ENCODE data around the gene ZNF227. TPM values are rescaled to one million over a fixed set of nuclear protein-coding genes. Genes with fewer than 3 reads are reported as not detected.
"Not testable (repeated sequence)": the region's sequence is repeated elsewhere in the genome, so short reads cannot be mapped to it uniquely, and the experiment has no call there.

The ZNF227 gene
- total RNA-seq, 4 donors from 2014 or later = 10.1 to 15.5 (median 13.4) TPM

GRCh38 chr19:44202974-44203373 is 9.4 kb upstream of the ZNF227 start:
- 86 to 88% methylated on average over 2 of the region's 2 CpGs for WGBS, 2 donors
- intact Hi-C loops (cut with DNase I; ENCODE audit: low total_unique reads) = no loop called here
- DNase-seq (ENCODE audit: low spot score in 2 of 2) = no peak
- TF ChIP-seq CTCF (IDR thresholded peaks at IDR 0.05) (no peak), POLR2A (IDR thresholded peaks at IDR 0.05) (no peak)
- H3K4me3 ChIP-seq (ENCODE audit: low read depth, poor library complexity, severe bottlenecking) = no peak overlapping the region

- H3K4me3 ChIP-seq (ENCODE audit: low read depth, poor library complexity, severe bottlenecking); DNase-seq (ENCODE audit: low spot score in 2 of 2); intact Hi-C loops (cut with DNase I; ENCODE audit: low total_unique reads): not testable (repeated sequence)
- 91 to 95% methylated on average over 28 of the region's 31 CpGs for WGBS, 2 donors
These were observed 8.5 kb upstream of the ZNF227 start for GRCh38 chr19:44203877-44204276.

GRCh38 chr19:44204772-44205171 is 7.6 kb upstream of the ZNF227 start:
- TF ChIP-seq POLR2A (IDR thresholded peaks at IDR 0.05) (no peak), CTCF (IDR thresholded peaks at IDR 0.05) (no peak)
- no peak overlapping the region for H3K4me3 ChIP-seq (ENCODE audit: low read depth, poor library complexity, severe bottlenecking)
- intact Hi-C loops (cut with DNase I; ENCODE audit: low total_unique reads) = no loop called here
- 82 to 87% methylated on average over 2 of the region's 2 CpGs for WGBS, 2 donors
- DNase-seq (ENCODE audit: low spot score in 2 of 2) = no peak

- WGBS, 2 donors = 4 to 6% methylated on average over 26 of the region's 26 CpGs
- intact Hi-C loops (cut with DNase I; ENCODE audit: low total_unique reads) = no loop called here
- DNase-seq (ENCODE audit: low spot score in 2 of 2) = peak; percentile 87 to 96
- peak overlapping the region; percentile 32 for H3K4me3 ChIP-seq (ENCODE audit: low read depth, poor library complexity, severe bottlenecking)
- TF ChIP-seq POLR2A (IDR thresholded peaks at IDR 0.05) = no peak
- no peak for TF ChIP-seq CTCF (IDR thresholded peaks at IDR 0.05)
These were observed 5.1 kb upstream of the ZNF227 start for GRCh38 chr19:44207126-44207803.

- no peak for DNase-seq (ENCODE audit: low spot score in 2 of 2)
- intact Hi-C loops (cut with DNase I; ENCODE audit: low total_unique reads) = no loop called here
These were observed 574 bp downstream of the ZNF227 start for GRCh38 chr19:44212866-44213346.

GRCh38 chr19:44219926-44220325 is 7.6 kb downstream of the ZNF227 start:
- intact Hi-C loops (cut with DNase I; ENCODE audit: low total_unique reads) = not testable (repeated sequence)
- WGBS, 2 donors = 94 to 98% methylated on average over 3 of the region's 3 CpGs

More at GRCh38 chr19:44212866-44213346, 574 bp downstream of the ZNF227 start:
- no peak for TF ChIP-seq POLR2A (IDR thresholded peaks at IDR 0.05)
- TF ChIP-seq CTCF (IDR thresholded peaks at IDR 0.05) = no peak
- WGBS, 2 donors = 3 to 4% methylated on average over 15 of the region's 15 CpGs
- H3K4me3 ChIP-seq (ENCODE audit: low read depth, poor library complexity, severe bottlenecking) = peak overlapping the region; percentile 57

GRCh38 chr19:44220761-44221160 is 8.4 kb downstream of the ZNF227 start:
- 98 to 99% methylated on average over 6 of the region's 6 CpGs for WGBS, 2 donors
- H3K4me3 ChIP-seq (ENCODE audit: low read depth, poor library complexity, severe bottlenecking); intact Hi-C loops (cut with DNase I; ENCODE audit: low total_unique reads); DNase-seq (ENCODE audit: low spot score in 2 of 2): not testable (repeated sequence)

More at GRCh38 chr19:44219926-44220325, 7.6 kb downstream of the ZNF227 start:
- DNase-seq (ENCODE audit: low spot score in 2 of 2); H3K4me3 ChIP-seq (ENCODE audit: low read depth, poor library complexity, severe bottlenecking): not testable (repeated sequence)

GRCh38 chr19:44221291-44221690 is 9.0 kb downstream of the ZNF227 start:
- WGBS, 2 donors = 94 to 98% methylated on average over 1 to 3 of the region's 3 CpGs
- intact Hi-C loops (cut with DNase I; ENCODE audit: low total_unique reads); H3K4me3 ChIP-seq (ENCODE audit: low read depth, poor library complexity, severe bottlenecking); DNase-seq (ENCODE audit: low spot score in 2 of 2): not testable (repeated sequence)
